ENCODE data around the gene MMP25.

- TF ChIP-seq POLR2AphosphoS5 (IDR thresholded peaks at IDR 0.05; ENCODE audit: low read depth, low read length): no peak
- no peak for TF ChIP-seq CTCF (IDR thresholded peaks at IDR 0.05)
- TF ChIP-seq TCF7L2 (IDR thresholded peaks at IDR 0.05; ENCODE audit: low read depth, low read length): no peak
These were observed 42.8 kb downstream of the MMP25 start for GRCh38 chr16:3088925-3089716.

All from Panc1 (cell line).